NCI-H748 (cell line): ENCODE data around the gene IRX3.

Experiments
- DNase-seq: peaks from one replicate; lab custom pipeline; 2025; ENCODE audit not compliant: unreplicated experiment; lab: John Stamatoyannopoulos, UW

The IRX3 gene

DNA sequence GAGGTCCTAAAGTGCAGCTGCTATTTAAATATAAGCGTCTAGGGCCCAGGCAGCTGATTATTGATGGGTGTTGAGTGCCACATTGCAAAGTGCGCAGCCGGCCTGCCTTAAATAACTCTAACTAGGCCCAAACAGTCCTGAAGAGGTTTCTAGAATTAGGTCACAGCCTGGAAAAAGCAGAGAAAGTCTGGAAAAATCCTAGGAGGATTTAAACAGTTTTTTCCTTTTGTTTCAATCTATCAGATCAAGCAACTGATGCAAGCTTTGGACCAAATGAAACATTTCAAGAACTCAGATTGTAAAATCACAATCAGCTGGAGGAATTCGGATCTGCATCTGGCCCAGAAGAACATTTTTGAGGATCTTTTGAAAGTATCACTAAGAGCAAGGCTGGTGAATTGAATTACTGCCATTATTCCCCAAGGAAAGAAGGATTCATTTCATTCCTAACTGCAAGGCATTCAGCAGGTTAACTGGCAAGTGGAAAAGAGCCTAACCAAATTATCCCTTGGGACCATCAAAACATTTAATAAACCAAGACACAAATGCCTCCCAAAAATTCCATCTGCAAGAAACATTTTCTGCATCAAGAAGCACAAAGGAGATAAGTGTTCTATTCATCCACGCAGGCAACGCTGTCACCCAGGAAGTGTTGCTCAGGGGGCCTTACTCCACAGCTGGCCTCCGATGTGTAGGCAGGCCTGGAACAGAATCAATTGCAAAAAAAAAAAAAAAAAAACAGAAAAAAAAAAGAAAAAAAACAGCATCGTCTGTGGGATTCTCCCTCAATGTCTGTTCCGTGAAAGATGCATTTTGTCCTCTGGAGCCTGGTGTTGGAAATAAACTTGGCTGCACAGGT, 46.1 kb downstream of the IRX3 start:
- no peak for DNase-seq

DNA sequence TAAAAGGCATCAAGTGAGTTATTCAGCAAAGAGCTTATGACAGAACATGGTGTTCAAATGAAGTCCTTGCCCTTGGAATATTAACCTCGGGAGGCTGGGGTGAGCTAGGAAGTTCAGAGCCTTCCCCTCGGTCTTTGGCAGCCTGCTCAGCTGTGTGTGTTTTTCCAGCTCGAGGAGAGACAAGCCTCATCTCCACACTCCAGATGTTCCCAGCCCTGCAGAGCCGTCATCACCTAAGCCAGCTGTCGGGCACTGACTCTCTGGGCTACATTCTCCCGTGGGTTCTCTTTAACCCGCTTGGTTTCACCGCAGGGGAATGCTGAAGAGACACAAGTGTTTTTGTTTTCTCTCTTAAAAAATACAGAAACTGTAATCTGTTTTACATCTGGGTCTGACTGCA, 47.1 kb downstream of the IRX3 start:
- no peak for DNase-seq

DNA sequence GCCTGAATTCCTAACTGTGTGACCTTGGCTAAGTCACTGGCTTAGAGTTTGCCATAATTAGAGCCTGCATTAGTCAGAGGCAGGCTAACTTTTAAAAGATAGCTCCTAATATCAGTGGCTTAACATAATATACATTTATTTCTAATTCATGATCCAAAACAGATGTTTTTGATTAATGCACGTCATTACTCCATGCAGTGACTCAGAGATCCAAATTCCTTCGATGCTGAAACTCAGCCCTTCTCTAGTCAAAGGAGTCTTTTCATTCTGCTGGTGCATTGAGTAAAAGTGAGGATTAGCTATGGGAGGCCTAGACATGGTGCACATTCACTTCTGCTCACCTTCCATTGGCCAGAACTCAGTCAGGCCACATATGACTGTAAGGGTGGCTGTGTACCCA, 49.8 kb downstream of the IRX3 start:
- no peak for DNase-seq

DNA sequence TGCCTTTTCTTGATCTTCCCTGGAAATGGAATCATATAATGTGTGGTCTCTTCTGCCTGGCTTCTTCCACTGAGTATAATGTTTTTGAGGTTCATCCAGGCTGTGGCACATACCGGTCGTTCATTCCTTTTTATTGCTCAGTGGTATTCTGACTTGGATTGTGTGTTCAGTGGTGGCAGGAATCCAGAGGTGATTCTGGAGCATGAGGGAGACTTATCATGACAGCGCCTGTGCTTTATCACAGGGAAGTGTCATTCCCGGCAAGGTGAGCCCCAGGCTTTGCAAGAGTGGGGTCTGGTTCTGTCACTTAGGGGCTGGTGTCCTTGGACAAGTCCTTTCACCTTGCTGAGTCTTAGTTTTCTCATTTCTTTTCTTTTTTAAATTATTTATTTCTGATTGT, 53.0 kb downstream of the IRX3 start:
- no peak for DNase-seq
